NCI-H2227 (cell line): ENCODE measurements around the gene CFHR1.
"Not testable (repeated sequence)": the region's sequence is repeated elsewhere in the genome, so short reads cannot be mapped to it uniquely, and the experiment has no call there.

Experiments
- DNase-seq: peaks from one replicate; lab custom pipeline; 2025; ENCODE audit not compliant: unreplicated experiment; lab: John Stamatoyannopoulos, UW

The CFHR1 gene

DNA sequence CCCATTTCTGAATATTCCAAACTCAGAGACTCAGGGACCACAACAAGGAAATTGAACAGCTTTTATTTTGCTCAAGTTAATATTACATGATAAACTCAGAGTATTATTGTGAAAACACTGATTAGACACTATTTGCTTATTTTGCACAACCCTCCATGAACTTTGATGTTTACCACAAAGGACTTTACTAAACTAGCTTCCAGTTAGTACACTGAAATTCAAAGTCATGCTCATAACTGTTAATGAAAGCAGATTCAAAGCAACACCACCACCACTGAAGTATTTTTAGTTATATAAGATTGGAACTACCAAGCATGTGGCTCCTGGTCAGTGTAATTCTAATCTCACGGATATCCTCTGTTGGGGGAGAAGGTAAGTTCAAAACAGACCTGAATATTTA is at the start of gene CFHR1:
CFHR1 (plus strand) TSS at position 201 of the 400 bp plus-strand sequence; CDS start at position 315, 114 bp downstream.
- DNase-seq, result not testable (repeated sequence)

DNA sequence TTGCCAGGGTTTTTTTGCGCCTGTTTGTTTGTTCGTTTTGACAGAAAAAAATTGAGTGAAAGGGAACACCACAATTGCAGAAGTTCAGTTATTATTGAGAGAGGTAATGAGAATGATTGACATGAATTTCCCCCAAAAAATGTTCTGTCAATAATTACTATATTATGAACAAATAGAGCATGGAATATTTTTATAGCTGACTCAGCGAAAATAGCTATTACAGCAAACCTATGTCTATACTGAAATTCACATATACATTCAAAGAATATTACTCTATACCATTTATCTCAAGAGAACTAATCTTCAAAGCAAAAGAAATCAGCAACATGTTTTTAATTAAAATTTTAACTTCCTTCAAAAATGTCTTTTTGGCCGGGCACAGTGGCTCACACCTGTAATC is 49.7 kb upstream of the CFHR1 start:
- not testable (repeated sequence) for DNase-seq

GRCh38 chr1:196773713-196774112 is 45.8 kb upstream of the CFHR1 start:
- DNase-seq, result no peak

GRCh38 chr1:196774175-196774574 is 45.4 kb upstream of the CFHR1 start:
- DNase-seq, result no peak

DNA sequence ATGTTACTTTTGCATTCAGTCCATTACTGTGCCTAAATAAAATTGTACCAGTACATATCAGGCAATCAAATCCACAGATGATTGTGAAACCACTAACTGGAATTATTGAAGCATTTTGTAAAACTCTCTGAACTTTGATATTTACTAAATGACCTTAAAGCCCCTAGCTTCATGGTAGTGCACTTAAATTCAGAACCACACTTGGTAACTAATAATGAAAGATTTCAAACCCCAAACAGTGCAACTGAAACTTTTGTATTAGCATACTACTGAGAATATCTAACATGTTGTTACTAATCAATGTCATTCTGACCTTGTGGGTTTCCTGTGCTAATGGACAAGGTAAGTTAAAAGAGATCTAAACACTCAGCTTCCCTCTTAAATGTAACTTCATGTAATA is 44.9 kb upstream of the CFHR1 start, which contains the start of gene CFHR3:
CFHR3 (plus strand) TSS at position 238 of the 400 bp plus-strand sequence; CDS start at position 285, 47 bp downstream.
- DNase-seq, result no peak

- no peak for DNase-seq
Observed at GRCh38 chr1:196777603-196778002, 41.9 kb upstream of the CFHR1 start.

GRCh38 chr1:196779093-196779492 is 40.4 kb upstream of the CFHR1 start:
- no peak for DNase-seq

DNA sequence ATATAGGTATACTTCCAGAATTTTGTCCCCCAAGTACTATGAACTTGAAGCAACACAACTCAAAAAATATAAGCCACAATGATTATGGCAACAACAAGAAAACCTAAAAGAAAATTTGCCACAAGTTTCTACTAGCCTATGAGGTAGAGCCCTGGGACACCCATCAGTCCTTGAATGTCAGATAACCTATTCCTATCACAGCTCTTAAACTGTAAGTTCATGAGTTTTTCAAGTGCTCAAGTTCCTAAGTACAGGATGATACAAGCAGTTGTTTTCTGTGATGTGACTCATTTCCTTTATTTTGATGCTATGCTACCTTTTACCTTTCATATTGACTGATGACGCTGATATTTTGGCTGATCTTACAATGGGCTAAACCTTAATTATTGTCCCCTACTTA is 28.3 kb upstream of the CFHR1 start:
- not testable (repeated sequence) for DNase-seq

DNA sequence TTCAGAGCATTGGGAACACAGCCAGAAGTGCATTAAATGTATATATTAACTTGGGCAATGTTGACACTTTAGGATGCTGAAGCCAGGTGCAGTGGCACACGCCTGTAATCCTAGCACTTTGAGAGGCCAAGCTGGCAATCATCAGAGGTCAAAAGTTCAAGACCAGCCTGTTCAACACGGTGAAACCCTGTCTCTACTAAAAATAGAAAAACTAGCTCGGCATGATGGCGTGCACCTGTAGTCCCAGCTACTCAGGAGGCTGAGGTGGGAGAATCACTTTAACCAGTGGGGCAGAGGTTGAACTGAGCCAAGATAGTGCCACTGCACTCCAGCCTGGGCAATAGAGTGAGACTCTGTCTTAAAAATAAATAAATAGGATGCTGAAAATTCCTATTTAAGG is 25.4 kb upstream of the CFHR1 start:
- DNase-seq, result peak; percentile 41

- no peak for DNase-seq
Observed at GRCh38 chr1:196797891-196798290, 21.6 kb upstream of the CFHR1 start.

GRCh38 chr1:196801920-196802319 is 17.6 kb upstream of the CFHR1 start:
- DNase-seq, result not testable (repeated sequence)

DNA sequence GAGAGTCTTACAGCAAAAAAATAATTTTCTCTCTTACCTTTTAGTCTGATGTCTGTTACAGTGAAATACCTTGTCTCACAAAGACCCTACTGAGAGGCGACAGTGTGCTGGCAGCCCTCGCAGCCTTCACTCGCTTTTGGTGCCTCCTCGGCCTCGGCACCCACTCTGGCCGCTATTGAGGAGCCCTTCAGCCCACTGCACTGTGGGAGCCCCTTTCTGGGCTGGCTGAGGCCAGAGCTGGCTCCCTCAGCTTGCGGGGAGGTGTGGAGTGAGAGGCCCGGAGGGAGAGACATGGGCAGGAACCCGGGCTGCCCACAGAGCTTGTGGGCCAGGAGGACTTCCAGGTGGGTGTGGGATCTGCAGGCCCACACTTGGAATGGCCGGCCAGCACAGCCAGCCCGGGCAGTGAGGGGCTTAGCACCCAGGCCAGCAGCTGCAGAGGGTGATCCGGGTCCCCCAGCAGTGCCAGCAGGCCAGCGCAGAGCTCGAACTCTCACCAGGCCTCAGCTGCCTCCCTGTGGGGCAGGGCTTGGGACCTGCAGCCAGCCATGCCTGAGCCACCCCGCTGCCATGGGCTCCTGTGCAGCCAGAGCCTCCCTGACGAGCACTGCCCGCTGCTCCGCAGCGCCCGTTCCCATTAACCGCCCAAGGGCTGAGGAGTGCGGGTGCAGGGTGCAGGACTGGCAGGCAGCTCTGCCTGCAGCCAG is 10.8 kb upstream of the CFHR1 start:
- DNase-seq, result no peak

DNA sequence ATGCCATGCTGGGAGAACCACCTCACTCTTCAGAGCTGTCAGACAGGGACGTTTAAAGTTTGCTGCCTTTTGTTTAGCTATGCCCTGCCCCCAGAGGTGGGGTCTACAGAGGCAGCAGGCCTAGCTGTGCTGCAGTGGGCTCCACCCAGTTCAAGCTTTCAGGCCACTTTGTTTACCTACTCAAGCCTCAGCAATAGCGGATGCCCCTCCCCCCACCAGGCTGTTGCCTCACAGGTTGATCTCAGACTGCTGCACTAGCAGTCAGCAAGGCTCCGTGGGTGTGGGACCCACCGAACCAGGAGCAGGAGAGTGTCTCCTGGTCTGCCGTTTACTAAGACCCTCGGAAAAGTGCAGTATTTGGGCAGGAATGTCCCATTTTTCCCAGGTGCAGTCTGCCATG is 2.1 kb upstream of the CFHR1 start:
- DNase-seq, result not testable (repeated sequence)

- DNase-seq, result peak; percentile 35
Observed at GRCh38 chr1:196827860-196828259, 8.3 kb downstream of the CFHR1 start.

GRCh38 chr1:196849613-196850492 is 30.3 kb downstream of the CFHR1 start:
- DNase-seq, result not testable (repeated sequence)

GRCh38 chr1:196856053-196856452 is 36.5 kb downstream of the CFHR1 start:
- no peak for DNase-seq

DNA sequence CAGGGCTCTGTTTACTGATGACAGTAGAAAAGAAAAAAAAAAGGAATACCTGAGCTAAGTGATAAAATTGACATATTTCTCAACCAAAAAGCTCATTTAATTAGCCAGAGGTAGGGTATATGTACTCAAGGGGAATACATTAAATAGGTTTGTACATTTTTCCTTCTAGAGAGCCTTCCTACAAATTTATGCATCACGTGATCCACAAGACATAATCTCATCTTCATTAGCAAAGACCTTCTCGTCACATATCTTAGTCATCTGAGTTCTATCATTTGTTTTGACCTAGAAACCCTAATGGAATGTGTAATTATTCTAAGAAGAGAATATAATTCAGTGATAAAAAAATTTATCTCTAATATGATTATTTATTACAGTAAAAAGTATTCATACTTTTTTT is 37.7 kb downstream of the CFHR1 start:
- no peak for DNase-seq

GRCh38 chr1:196858811-196859210 is 39.3 kb downstream of the CFHR1 start:
- DNase-seq, result no peak

GRCh38 chr1:196860323-196860884 is 40.9 kb downstream of the CFHR1 start:
- DNase-seq, result no peak

GRCh38 chr1:196861429-196861828 is 41.9 kb downstream of the CFHR1 start:
- no peak for DNase-seq

GRCh38 chr1:196866974-196867373 is 47.4 kb downstream of the CFHR1 start:
- no peak for DNase-seq

GRCh38 chr1:196873385-196873784 is 53.9 kb downstream of the CFHR1 start:
- no peak for DNase-seq
